Erythroblast (primary cell): Measurements from ENCODE around the gene CIPC.

Source experiments
- GATA1 ChIP-seq: IDR thresholded peaks from 2 replicates; pipeline ENCODE4 v1.6.1; 2011; ENCODE audit warnings: low read depth, mild to moderate bottlenecking, control low read depth, low read length, moderate library complexity
- POLR2A ChIP-seq: IDR thresholded peaks from 2 replicates; pipeline ENCODE4 v1.6.1; 2011; ENCODE audit warnings: mild to moderate bottlenecking, low read length

- TF ChIP-seq POLR2A (no peak), GATA1 (no peak)
Measured at GRCh38 chr14:77098529-77099353, 683 bp downstream of the CIPC start.
